ENCODE measurements around the gene KLK13. TPM values are rescaled to one million over a fixed set of nuclear protein-coding genes. Genes with fewer than 3 reads are reported as not detected.

KLK13 gene
- polyA plus RNA-seq, 1 donor (not counting 4 experiments of a cell fraction or from before 2014, with no cell fraction given): 2.0 TPM

- Histone ChIP-seq H3K27me3 (ENCODE audit: control insufficient read depth, extremely low read depth, insufficient read depth, low read length) (no peaks in the 10 kb centered on the region), H3K36me3 (ENCODE audit: control insufficient read depth in 2 of 2, extremely low read depth in 1 of 2, insufficient read depth in 2 of 2, low read length in 2 of 2) (no peaks in the 10 kb centered on the region), H3K4me1 (ENCODE audit: control insufficient read depth, extremely low read depth, insufficient read depth, low read length) (peaks cover 4% of the 10 kb centered on the region), H2AFZ (ENCODE audit: control insufficient read depth, low read length) (no peak overlapping the region), H3K79me2 (ENCODE audit: control insufficient read depth, insufficient read depth, low read length) (no peaks in the 10 kb centered on the region), H3K4me3 (ENCODE audit: control insufficient read depth in 2 of 3, extremely low read depth in 1 of 3, insufficient read depth in 2 of 3, low read depth in 1 of 3, low read length in 3 of 3) (no peak overlapping the region), H3K4me2 (ENCODE audit: control insufficient read depth, extremely low read depth, insufficient read depth, low read depth, low read length) (no peak overlapping the region), H3K9ac (ENCODE audit: control insufficient read depth, extremely low read depth, insufficient read depth, low read length) (no peak overlapping the region), H3K9me3 (ENCODE audit: control insufficient read depth, low read depth, low read length) (no peaks in the 10 kb centered on the region), H3K9me1 (ENCODE audit: control insufficient read depth, extremely low read depth, insufficient read depth, low read length) (no peaks in the 10 kb centered on the region), H4K20me1 (ENCODE audit: control insufficient read depth, extremely low read depth, insufficient read depth, low read length) (no peaks in the 10 kb centered on the region), H3K27ac (ENCODE audit: control insufficient read depth, insufficient read depth, low read length) (no peak overlapping the region)
- FAIRE-seq (no peak), DNase-seq (ENCODE audit: low read depth, low spot score) (no peak)
- no peak for TF ChIP-seq EZH2 (IDR thresholded peaks at IDR 0.05; ENCODE audit: low read length)
- dilution Hi-C loops (cut with MboI; ENCODE audit: extremely low pct_ligation_motif_present, low sequenced_read_pairs): no loop called here
Measured at GRCh38 chr19:51083181-51083580, 18.3 kb upstream of the KLK13 start.

- dilution Hi-C loops (cut with MboI; ENCODE audit: extremely low pct_ligation_motif_present, low sequenced_read_pairs): no loop called here
- H3K4me3 ChIP-seq (ENCODE audit: control insufficient read depth in 2 of 3, extremely low read depth in 1 of 3, insufficient read depth in 2 of 3, low read depth in 1 of 3, low read length in 3 of 3): no peak within 1 kb of the TSS
- no peak within 1 kb of the TSS for H3K4me2 ChIP-seq (ENCODE audit: control insufficient read depth, extremely low read depth, insufficient read depth, low read depth, low read length)
- no peak within 1 kb of the TSS for H2AFZ ChIP-seq (ENCODE audit: control insufficient read depth, low read length)
- H3K36me3 ChIP-seq (ENCODE audit: control insufficient read depth in 2 of 2, extremely low read depth in 1 of 2, insufficient read depth in 2 of 2, low read length in 2 of 2): no peaks in the 10 kb centered on the region
- no peaks in the 10 kb centered on the region for H3K9me1 ChIP-seq (ENCODE audit: control insufficient read depth, extremely low read depth, insufficient read depth, low read length)
- H3K4me1 ChIP-seq (ENCODE audit: control insufficient read depth, extremely low read depth, insufficient read depth, low read length): peaks cover 4% of the 10 kb centered on the region
- DNase-seq (ENCODE audit: low read depth, low spot score) (no peak), FAIRE-seq (no peak)
- TF ChIP-seq CTCF (optimal IDR thresholded peaks at IDR 0.05 in 1 of 3, IDR thresholded peaks at IDR 0.05 in 1 of 3, conservative IDR thresholded peaks at IDR 0.05 in 1 of 3; ENCODE audit: extremely low read depth in 1 of 3, insufficient read depth in 2 of 3, low read length in 3 of 3) (no peak), EZH2 (IDR thresholded peaks at IDR 0.05; ENCODE audit: low read length) (no peak)
- H4K20me1 ChIP-seq (ENCODE audit: control insufficient read depth, extremely low read depth, insufficient read depth, low read length): no peaks in the 10 kb centered on the region
- no peaks in the 10 kb centered on the region for H3K79me2 ChIP-seq (ENCODE audit: control insufficient read depth, insufficient read depth, low read length)
- no peak within 1 kb of the TSS for H3K9ac ChIP-seq (ENCODE audit: control insufficient read depth, extremely low read depth, insufficient read depth, low read length)
- H3K9me3 ChIP-seq (ENCODE audit: control insufficient read depth, low read depth, low read length): no peaks in the 10 kb centered on the region
- H3K27me3 ChIP-seq (ENCODE audit: control insufficient read depth, extremely low read depth, insufficient read depth, low read length): no peaks in the 10 kb centered on the region
- H3K27ac ChIP-seq (ENCODE audit: control insufficient read depth, insufficient read depth, low read length): no peak within 1 kb of the TSS
Measured at GRCh38 chr19:51082611-51083010, 17.7 kb upstream of the KLK13 start, which contains the start of gene KLK14. Gene KLK14 (minus strand): TSS chr19:51082887. CDS start chr19:51082614, 273 bp downstream.

- no peak overlapping the region for H3K9ac ChIP-seq (ENCODE audit: control insufficient read depth, extremely low read depth, insufficient read depth, low read length)
- H3K4me1 ChIP-seq (ENCODE audit: control insufficient read depth, extremely low read depth, insufficient read depth, low read length): peaks cover 8% of the 10 kb centered on the region
- no peak overlapping the region for H3K4me2 ChIP-seq (ENCODE audit: control insufficient read depth, extremely low read depth, insufficient read depth, low read depth, low read length)
- H3K36me3 ChIP-seq (ENCODE audit: control insufficient read depth in 2 of 2, extremely low read depth in 1 of 2, insufficient read depth in 2 of 2, low read length in 2 of 2): no peaks in the 10 kb centered on the region
- FAIRE-seq (no peak), DNase-seq (ENCODE audit: low read depth, low spot score) (no peak)
- dilution Hi-C loops (cut with MboI; ENCODE audit: extremely low pct_ligation_motif_present, low sequenced_read_pairs): no loop called here
- no peaks in the 10 kb centered on the region for H3K9me3 ChIP-seq (ENCODE audit: control insufficient read depth, low read depth, low read length)
- no peaks in the 10 kb centered on the region for H4K20me1 ChIP-seq (ENCODE audit: control insufficient read depth, extremely low read depth, insufficient read depth, low read length)
- TF ChIP-seq CTCF (optimal IDR thresholded peaks at IDR 0.05 in 1 of 3, IDR thresholded peaks at IDR 0.05 in 1 of 3, conservative IDR thresholded peaks at IDR 0.05 in 1 of 3; ENCODE audit: extremely low read depth in 1 of 3, insufficient read depth in 2 of 3, low read length in 3 of 3): no peak
- TF ChIP-seq EZH2 (IDR thresholded peaks at IDR 0.05; ENCODE audit: low read length): no peak
- H3K27ac ChIP-seq (ENCODE audit: control insufficient read depth, insufficient read depth, low read length): no peak overlapping the region
- no peak overlapping the region for H3K4me3 ChIP-seq (ENCODE audit: control insufficient read depth in 2 of 3, extremely low read depth in 1 of 3, insufficient read depth in 2 of 3, low read depth in 1 of 3, low read length in 3 of 3)
- peaks cover 4% of the 10 kb centered on the region for H3K27me3 ChIP-seq (ENCODE audit: control insufficient read depth, extremely low read depth, insufficient read depth, low read length)
- H2AFZ ChIP-seq (ENCODE audit: control insufficient read depth, low read length): no peak overlapping the region
- no peaks in the 10 kb centered on the region for H3K79me2 ChIP-seq (ENCODE audit: control insufficient read depth, insufficient read depth, low read length)
- no peaks in the 10 kb centered on the region for H3K9me1 ChIP-seq (ENCODE audit: control insufficient read depth, extremely low read depth, insufficient read depth, low read length)
Measured at GRCh38 chr19:51081476-51081875, 16.6 kb upstream of the KLK13 start.

All from keratinocyte (primary cell).